Umbilical cord (tissue), 2 donors: ENCODE measurements around the gene ZNF750. TPM values are rescaled to one million over a fixed set of nuclear protein-coding genes. Genes with fewer than 3 reads are reported as not detected.

Source experiments
- DNase-seq: peaks from one replicate; pipeline ENCODE4 v3.0.0-alpha.2; 2015; ENCODE audit warnings: low spot score
- total RNA-seq: library from RNA; depleted of rRNA; stranded (reverse); fragments of >200 nt; gene quantifications from one replicate; pipeline ENCODE4 v1.2.3, GENCODE V29; 2014; ENCODE audit warnings: low replicate concordance; ENCODE audit not compliant: insufficient read depth

ZNF750 gene
- total RNA-seq, 1 donor from 2014 or later = 2.4 TPM

DNA sequence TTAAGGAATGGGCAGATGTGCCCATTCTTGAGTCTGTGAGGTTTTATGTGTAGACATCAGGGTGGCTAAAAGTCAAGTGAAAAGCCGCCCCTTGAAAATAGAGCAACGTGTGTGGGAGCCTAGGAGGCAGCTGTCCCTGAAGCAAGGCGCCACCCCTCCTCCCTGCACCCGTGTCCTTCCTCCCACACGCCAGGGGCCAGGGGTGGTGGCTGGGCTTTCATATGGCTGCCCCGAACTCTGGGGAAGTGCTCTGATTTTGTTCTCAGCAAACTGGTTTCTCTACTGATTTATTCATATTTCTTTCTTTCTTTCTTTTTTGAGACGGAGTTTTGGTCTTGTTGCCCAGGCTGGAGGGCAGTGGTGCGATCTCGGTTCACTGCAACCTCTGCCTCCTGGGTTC is 4.7 kb downstream of the ZNF750 start:
- no peak for DNase-seq

DNA sequence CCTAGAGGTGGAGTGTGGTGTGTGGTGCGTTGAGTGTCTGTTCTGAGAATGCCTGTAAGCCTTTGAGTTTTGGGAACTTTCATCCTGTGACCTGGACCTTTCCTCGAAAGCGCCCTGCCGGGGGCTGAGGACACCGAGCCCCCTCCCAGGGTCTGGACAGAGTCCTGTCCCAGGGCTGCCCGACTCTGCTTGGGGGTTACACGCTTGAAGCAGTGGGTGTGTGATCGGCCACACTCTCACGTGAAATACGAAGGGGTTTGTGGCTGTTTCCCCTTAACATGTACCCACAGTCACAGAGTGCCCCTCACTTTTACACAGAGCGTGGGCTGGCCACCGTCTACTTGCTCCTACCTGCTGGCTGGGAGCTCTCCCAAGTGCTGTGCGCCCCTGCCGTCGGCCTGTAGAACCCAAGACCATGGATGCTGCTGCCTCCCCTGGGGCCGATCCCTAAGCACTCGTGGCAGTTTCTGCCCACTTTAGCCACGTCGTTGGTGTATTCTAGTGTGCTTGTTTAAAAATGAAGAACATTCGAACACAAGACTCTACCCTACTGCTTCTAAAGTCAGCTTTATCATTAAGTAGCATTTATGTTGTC is 6.8 kb downstream of the ZNF750 start:
- no peak for DNase-seq

DNA sequence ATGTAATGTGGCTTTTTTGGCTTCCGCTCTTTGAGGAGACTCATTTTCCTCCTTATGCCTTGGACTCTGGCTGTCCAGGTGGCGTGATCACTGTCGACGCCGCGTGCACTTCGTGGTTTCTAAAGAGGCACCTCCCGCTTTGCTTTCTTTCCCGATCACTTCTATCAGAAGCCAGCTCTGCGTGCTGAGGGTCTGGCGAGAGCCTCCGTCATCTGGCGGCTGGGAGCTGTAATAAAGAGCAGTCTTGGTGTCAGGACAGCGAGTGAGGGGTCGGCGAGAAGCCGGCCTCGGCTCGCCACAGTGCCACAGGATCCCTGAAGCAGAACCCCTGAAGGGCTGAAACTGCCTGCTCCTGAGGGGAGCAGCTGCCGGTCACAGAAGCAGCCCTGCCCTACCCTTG is 7.4 kb downstream of the ZNF750 start:
- DNase-seq = no peak

DNA sequence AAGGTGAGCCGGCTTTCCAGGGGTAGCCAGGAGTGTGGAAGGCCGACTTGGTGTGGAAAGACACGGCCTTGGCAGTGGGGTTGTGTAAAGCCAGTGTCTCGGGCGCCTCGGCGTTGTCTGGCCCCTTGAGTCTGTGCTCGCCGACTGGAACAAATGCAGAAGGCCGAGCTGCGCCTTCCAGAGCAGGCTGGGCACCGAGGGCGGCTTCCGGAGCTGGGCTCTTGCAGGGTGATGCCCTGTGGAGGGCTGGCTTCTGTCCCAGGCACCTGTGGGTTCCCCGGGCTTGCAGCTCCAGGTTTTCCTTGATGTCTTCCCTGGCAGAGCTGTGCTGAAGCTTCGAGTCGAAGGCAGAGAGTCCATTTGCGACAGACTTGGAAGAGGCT is 8.0 kb downstream of the ZNF750 start:
- no peak for DNase-seq

DNA sequence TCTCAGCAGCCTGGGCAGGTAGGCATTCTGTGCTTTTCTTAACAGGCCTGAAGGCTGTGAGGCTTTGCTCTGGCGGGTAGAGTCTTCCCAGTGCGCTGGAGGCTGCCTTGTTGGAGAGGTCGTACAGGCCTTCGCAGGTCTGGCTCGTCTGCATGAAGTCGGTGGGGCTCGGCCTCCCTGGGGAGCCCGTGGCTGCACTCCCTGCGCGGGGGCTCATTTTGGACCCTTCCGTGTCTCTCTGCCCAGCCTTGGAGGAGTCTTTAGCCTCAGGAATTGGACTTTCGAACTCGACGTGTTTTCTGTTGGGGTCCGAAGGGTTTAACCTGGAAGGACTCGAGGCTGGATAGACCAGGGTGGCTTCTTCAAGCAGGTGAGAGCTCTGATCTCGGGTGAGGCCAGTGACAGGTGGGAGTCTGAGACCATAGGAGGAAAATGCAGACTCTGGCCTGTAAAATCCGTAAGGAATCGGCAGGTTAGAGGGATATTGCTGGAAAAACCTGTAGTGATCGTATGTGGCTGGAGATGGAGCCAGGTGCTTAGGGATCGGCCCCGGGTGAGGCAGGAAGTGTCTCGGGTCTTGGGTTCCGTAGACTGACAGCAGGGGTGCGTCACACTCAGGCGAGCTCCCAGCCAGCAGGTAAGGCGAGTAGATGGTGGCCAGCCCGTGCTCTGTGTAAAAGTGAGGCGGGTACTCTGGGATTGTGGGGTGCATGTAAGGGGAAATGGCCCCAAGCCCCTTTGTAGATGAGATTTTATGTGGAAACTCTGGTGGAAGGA is 8.6 kb downstream of the ZNF750 start:
- no peak for DNase-seq

DNA sequence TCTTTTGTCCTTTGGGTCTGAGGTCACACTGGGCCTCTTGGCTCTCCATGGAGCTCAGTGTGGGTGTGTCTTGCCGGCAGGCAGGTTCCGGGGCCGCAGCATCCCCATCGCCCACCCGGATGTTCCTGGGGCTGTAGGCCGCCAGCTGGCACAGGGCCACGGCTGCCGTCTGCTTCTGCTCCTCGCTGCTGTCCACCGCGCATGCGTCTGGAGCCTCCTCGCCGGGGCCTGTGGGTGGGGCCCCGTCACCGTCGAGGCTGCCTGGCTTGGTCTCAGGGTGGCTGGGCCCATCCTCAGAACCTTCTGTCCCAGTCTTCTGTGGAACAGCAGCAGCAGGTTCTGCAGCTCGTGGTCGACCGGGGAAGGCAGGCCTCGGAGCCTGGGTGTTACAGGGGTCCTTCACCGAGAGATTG is 9.6 kb downstream of the ZNF750 start:
- no peak for DNase-seq

DNA sequence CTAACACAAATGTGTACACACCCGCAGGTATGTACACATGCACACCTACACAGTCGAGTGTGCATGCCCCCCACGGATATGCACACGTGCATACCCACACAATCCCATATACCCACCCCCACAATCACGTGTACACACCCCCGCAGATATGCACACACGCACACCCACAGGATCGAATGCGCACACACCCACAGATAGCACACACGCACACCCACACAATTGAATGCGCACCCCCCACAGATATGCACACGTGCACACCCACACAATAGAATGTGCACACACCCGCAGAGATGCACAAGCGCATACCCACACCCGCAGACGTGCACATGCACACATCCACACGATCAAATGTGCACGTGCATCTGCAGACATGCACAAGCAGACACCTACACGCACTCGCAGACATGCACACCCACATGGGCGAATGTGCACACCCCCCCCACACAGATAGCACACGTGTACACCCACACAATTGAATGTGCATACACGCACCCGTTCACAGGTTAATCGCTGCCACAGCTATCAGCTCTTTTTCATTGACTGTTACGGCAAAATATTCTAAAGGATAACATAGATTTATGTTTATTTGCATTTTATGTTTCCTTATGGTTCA is 10.8 kb downstream of the ZNF750 start:
- no peak for DNase-seq

DNA sequence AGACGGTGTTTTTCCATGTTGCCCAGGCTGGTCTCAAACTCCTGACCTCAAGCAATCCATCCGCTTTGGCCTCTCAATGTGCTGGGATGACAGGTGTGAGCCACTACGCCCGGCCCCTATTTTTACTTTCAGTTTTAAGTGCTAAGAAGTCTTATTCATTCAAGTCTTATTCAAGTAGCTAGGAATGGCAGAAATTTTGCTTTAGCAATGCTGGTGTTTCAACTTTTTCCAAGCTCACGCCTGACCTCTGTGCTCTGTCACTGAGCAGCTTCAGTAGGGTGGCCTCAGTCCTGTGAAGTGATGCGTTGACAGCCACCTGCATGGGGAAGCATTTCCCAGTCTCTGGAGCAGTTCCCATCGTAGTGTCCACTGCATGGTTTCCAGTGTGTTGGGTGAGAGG is 12.9 kb downstream of the ZNF750 start:
- no peak for DNase-seq

DNA sequence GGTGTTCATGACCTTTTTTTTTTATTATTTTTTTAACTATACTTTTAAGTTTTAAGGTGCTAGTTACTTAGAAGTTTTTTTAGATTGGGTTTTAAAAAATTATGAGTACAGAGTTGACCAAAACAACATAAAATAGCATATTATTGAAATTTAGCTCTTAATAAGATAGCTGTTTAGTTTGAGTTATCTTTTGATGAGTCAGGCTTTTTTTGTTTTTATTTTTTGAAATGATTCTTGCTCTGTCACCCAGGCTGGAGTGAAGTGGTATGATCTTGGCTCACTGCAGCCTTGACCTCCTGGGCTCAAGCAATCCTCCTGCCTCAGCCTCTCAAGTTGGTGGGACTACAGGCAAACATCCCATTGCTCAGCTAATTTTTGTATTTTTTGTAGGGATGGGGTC is 13.6 kb downstream of the ZNF750 start:
- no peak for DNase-seq

DNA sequence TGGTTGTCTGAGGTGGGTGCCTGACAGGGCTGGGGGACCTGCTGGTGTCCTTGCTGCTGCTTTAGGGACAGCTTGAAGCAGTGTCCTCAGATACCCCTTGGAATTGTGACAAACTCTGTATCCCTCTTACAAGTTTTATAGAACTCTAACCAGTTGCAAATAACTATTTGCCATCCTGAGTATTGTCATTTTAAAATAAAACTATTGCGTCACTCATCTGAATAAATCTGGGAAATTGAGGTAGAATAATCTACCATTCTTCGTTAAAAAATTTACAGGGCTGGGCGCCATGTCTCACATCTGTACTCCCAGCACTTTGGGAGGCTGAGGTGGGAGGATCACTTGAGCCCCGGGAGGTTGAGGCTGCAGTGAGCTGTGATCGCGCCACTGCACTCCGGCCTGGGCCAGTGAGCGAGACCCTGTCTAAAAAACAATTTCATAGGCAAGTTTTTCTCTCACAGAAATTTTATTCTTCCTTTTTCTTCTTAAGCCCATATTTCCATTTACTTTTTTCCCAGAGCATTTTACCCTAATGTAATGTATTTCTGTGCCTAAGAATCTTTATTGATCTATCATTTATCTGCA is 14.2 kb downstream of the ZNF750 start:
- no peak for DNase-seq

DNA sequence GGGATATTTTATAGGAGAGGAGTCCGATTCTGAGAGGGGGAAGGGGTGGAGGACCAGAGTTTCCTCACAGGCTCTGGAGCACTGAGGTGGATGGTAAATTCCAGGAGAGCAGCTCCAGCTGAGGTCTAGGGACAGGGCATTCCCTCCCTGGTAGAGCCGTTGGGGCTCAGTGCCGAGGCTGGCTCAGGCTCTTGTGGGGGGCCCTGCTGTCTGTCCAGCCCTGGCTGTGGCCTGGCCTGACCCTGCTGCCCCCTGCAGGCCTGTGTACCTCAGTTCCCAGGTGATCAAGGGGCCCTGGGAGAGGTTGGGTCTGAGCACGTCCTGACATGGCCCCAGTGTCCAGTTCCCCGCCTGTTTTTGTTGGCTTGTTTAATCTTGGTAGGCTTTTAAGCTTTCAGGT is 16.8 kb downstream of the ZNF750 start:
- DNase-seq = no peak

DNA sequence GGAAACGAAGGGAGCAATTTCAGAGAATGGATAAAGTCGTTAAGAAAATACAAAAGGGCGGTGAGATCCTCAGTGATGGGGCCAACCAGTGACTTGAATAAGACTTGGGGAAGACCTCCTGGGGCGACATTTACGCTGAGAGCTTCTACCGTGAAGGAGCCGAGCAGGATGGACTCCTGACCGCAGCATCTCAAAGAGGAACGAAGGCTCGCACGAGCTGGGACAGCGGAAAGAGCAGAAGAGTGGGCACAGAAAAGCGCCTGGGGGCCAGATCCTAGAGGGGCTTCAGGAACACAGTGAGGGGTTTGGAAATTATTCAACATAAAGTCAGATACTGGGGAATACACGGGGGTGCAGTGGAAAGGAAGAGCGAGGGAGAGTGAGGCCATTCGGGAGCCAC is 17.5 kb downstream of the ZNF750 start:
- no peak for DNase-seq

DNA sequence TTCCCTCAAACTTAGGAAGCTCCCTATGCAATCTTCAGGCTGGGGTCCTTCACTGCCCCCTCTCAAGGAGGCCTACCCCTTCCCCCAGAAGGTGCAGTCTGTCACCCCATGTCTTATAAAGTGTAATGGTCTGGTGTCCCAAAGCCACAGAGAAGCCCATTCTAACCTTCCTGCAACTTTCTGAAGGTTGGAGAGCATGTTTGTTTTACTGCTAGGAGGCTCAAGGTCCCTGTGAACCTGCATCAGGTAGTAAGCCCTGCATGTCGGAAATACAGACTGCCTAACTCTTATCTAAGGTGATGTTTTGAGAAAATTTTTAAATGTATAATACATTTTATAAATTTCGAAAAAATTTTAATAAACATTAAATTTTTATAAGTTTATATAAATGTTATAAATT is 18.3 kb downstream of the ZNF750 start:
- DNase-seq = no peak

DNA sequence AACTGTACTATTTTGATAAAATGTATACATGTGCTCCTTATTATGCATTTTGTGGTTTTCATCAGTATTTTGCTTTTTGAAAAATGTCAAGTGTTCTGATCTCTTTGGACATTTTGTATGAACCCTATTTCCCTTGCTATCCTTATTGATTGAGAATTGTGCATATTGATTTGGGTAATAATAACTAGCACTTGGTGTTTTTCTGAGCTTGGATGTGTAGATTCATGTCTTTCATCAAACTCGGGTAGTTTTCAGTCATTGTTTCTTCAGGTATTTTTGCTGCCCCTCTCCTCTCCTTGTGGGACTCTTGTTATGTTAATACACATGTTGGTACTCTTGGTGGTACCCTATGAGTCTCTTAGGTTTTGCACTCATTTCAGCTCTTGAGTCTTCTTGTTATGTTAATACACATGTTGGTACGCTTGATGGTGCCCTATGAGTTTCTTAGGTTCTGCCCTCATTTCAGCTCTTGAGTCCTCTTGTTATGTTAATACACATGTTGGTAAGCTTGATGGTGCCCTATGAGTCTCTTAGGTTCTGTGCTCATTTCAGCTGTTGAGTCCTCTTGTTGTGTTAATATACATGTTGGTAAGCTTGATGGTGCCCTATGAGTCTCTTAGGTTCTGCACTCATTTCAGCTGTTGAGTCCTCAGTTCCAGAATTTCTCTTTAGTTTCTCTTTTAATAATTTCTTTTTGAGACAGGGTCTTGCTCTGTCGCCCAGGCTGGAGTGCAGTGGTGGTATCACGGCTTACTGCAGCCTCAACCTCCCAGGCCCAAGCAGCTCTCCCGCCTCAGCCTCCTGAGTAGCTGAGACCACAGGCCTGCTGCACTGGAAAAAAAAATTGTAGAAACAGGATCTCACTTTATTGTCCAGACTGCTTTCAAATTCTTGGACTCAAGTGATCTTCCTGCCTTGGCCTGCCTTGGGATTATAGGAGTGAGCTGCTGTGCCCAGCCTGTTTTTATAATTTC is 19.3 kb downstream of the ZNF750 start:
- DNase-seq = no peak

DNA sequence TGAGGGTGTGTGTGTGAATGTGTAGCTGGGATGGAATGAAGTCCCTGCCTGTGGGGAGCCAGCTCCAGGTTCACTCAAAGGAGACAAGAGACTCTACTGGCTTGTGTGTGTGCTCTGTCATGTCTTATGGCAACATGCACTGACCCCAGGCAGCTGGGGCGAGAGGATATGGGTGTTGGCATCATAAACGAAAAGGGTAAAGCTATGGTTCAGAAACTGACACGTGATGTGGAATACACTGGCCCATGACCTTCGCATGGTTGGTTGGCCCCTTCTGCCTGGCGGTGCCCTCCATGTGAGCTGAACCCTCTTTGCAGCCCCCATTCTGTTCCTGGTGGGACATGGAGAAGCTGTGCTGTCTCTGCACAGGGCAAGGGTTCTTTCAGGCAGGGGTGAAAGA is 21.9 kb downstream of the ZNF750 start:
- no peak for DNase-seq

DNA sequence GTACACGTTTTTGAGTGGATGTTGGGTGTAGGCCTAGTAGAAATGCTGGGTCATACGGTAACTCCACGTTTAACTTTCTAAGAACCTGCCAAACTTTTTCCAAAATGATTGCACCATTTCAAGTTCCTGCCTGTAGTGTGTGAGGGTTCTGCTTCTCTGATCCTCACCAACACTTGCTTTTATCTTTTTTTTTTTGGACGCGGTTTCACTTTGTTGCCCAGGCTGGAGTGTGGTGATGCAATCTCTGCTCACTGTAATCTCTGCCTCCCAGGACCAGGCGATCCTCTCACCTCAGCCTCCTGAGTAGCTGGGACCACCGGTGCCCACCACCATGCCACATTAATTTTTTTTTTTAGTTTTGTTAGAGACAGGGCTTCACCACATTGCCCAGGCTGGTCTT is 23.5 kb downstream of the ZNF750 start:
- DNase-seq = no peak

DNA sequence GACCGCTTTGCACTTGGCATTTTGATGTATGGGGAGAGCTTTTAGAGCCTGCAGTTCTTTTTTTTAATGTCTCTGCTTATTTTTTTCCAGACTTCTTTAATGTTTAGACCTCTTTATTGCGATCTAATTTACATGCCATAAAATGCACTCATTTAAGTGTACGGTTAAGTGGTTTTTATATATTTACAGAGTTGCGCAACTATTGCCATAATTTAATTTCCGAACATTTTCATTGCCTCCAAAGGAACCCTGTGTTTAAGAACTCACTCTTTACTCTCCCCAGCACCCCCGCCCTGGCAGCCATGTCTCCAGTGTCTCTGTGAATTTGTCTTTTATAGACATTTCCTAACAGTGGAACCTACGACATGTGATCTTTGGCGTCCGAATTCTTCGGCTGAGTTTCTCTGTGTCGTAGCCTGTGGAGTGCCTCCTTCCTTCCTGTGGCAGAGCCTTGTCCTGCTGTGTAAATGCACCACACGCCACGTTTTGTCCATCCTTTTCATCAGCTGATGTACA is 24.0 kb downstream of the ZNF750 start:
- no peak for DNase-seq

DNA sequence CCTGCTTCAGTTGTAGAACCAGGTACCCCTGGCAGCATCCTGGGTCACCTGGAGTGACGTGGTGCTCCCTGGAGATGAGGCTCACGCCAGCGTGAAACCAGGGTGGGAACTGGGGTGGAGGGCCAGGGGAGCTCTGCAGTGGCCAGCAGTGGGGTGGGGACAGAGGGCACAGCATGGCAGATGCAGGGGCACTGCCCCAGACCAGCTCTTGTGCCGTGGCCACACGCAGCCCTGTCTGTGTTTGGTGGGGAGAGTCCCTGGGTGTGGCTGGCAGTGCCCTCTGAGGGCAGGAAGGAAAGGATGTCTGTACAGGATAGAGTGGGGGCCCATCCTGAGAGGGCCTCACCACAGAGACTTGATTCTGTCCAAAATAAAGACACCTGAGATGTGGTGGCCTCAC is 24.5 kb downstream of the ZNF750 start:
- DNase-seq = no peak

DNA sequence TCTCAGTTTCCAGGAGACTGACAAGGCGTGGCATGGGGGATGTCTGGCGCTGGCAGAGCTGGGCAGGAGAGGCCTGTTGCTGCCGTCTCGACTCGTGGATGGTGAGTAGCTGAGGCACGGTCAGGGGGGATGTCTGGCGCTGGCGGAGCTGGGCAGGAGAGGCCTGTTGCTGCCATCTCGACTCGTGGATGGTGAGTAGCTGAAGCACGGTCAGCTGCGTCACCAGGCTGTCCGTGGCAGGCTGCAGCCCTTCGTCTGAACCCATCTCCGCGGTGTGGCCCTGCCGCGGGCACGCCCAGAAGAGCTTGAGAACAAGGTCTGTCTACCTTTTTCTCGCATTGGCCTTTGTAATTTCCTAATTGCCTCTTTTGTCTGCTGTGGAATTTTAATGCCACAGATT is 25.0 kb downstream of the ZNF750 start:
- DNase-seq = no peak

DNA sequence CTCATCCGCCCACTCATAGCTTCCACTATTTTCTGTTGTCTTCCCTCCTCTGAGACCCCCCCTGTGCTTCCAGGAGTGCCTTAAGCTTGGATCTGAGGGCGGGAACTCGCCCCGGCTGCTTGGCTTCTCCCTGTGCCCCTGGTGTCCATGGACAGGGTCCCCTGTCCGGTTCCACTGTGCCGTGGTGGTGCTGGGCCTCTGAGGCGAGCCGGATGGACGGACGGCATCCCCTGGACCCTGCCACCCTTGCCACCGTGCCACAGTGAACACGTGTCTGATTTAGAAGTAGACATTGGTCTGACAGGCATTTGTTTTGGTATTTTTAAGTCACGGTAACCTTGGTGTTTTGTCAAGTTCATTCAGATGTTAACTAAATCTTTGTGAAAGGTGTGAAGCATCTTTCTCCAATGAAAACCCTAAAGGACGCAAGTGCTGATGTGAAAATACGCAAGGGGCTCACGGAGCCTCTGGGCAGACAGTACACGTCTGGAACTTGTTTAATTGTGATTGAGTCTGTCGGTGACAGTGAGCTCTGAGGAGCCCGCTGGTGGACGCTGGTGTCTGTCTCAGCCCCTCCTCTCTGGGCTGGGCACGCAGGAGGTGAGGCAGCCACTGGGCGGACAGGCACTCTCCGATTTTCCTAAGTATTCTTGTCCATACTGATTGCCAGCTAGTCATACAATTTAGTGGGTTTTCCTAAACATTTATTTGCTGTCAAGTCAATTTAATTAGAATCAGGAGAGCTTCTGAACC is 26.3 kb downstream of the ZNF750 start:
- DNase-seq = no peak

DNA sequence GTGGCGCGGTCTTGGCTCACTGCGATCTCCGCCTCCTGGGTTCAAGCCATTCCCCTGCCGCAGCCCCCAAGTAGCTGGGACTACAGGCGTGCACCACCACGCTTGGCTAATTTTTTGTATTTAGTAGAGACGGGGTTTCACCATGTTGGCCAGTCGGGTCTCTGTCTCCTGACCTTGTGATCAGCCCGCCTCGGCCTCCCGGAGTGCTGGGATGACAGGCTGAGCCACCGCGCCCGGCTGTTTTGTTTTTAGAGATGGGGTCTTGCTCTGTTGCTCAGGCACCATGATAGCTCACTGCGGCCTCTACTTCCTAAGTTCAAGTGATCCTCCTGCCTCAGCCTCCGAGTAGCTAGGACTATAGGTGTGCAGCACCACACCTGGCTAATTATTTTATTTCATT is 27.2 kb downstream of the ZNF750 start:
- DNase-seq = no peak
